Measurements from ENCODE around the gene FMR1.

The FMR1 gene

GRCh38 chrX:147950352-147950751 lies 38.6 kb downstream of the FMR1 start (continued):
- TF ChIP-seq HOXA7 (CRISPR knock-in tag; IDR thresholded peaks at IDR 0.05; ENCODE audit: borderline replicate concordance): no peak
- TF ChIP-seq BCL11B (tag by site-specific recombination; IDR thresholded peaks at IDR 0.05; ENCODE audit: low read depth): no peak
- no peak for TF ChIP-seq ZNF211 (tag by site-specific recombination; IDR thresholded peaks at IDR 0.05; ENCODE audit: low read depth)
- TF ChIP-seq ZNF747 (tag by site-specific recombination; IDR thresholded peaks at IDR 0.05): no peak
- TF ChIP-seq ZNF426 (tag by site-specific recombination; IDR thresholded peaks at IDR 0.05): no peak
- TF ChIP-seq ZBTB7A (tag by site-specific recombination; IDR thresholded peaks at IDR 0.05; ENCODE audit: low read depth): no peak

- Histone ChIP-seq H3K9me3 (ENCODE audit: control insufficient read depth, insufficient read depth, low read depth, low read length) (no peaks in the 10 kb centered on the region), H3K4me3 (ENCODE audit: low read depth, low read length) (no peak overlapping the region), H3K27ac (ENCODE audit: extremely low read depth, low read depth, low read length) (no peak overlapping the region), H3K4me1 (ENCODE audit: control insufficient read depth, insufficient read depth, low read length) (no peaks in the 10 kb centered on the region), H3K36me3 (ENCODE audit: control insufficient read depth in 2 of 2, insufficient read depth in 1 of 2, low read length in 2 of 2) (peaks cover 11 to 12% of the 10 kb centered on the region in 2 experiments; a peak in 2 of 3 replicates)
- CTCF ChIA-PET: no interaction called here
- TF ChIP-seq, protein P1, sequence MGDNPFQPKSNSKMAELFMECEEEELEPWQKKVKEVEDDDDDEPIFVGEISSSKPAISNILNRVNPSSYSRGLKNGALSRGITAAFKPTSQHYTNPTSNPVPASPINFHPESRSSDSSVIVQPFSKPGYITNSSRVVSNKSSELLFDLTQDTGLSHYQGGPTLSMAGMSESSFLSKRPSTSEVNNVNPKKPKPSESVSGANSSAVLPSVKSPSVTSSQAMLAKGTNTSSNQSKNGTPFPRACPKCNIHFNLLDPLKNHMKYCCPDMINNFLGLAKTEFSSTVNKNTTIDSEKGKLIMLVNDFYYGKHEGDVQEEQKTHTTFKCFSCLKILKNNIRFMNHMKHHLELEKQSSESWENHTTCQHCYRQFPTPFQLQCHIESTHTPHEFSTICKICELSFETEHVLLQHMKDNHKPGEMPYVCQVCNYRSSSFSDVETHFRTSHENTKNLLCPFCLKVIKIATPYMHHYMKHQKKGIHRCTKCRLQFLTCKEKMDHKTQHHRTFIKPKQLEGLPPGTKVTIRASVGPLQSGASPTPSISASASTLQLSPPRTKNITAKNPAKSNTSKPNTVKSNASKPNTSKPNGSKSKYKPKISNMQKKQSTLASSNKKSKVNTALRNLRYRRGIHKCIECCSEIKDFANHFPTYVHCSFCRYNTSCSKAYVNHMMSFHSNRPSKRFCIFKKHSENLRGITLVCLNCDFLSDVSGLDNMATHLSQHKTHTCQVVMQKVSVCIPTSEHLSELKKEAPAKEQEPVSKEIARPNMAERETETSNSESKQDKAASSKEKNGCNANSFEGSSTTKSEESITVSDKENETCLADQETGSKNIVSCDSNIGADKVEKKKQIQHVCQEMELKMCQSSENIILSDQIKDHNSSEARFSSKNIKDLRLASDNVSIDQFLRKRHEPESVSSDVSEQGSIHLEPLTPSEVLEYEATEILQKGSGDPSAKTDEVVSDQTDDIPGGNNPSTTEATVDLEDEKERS (tag by site-specific recombination; IDR thresholded peaks at IDR 0.05): no peak
- TF ChIP-seq ZNF626 (tag by site-specific recombination; IDR thresholded peaks at IDR 0.05): no peak
- POLR2A ChIA-PET: no interaction called here
These were observed 42.3 kb downstream of the FMR1 start for GRCh38 chrX:147953976-147954375.

DNA sequence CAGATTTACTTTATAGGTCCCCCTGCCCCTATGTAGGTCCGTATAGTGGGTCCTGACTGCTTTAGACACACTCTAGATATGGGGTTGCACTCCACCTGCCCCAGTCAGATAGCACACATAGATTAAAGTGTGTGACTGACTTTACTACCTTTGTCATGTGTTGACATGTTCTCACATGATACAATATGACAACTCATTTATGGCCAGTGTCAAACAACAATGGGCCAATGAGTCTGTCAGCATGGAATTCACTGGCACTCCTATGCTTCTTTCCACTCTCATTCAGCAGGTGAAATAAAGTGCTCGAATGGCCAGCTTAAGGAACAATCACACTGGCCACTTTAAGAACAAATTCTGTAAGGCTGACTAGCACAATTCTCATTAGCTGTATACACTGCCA lies 45.6 kb downstream of the FMR1 start:
- no peak for TF ChIP-seq ZNF544 (tag by site-specific recombination; IDR thresholded peaks at IDR 0.05)
- no peak for TF ChIP-seq ZBTB20 (tag by site-specific recombination; IDR thresholded peaks at IDR 0.05)
- no peak for TF ChIP-seq OVOL3 (tag by site-specific recombination; IDR thresholded peaks at IDR 0.05)
- CTCF ChIA-PET: no interaction called here
- Histone ChIP-seq H3K9me3 (ENCODE audit: control insufficient read depth, insufficient read depth, low read depth, low read length) (no peaks in the 10 kb centered on the region), H3K27ac (ENCODE audit: extremely low read depth, low read depth, low read length) (no peak overlapping the region), H3K4me1 (ENCODE audit: control insufficient read depth, insufficient read depth, low read length) (no peaks in the 10 kb centered on the region), H3K4me3 (ENCODE audit: low read depth, low read length) (no peak overlapping the region), H3K36me3 (ENCODE audit: control insufficient read depth in 2 of 2, insufficient read depth in 1 of 2, low read length in 2 of 2) (no peaks in the 10 kb centered on the region)
- POLR2A ChIA-PET: no interaction called here

DNA sequence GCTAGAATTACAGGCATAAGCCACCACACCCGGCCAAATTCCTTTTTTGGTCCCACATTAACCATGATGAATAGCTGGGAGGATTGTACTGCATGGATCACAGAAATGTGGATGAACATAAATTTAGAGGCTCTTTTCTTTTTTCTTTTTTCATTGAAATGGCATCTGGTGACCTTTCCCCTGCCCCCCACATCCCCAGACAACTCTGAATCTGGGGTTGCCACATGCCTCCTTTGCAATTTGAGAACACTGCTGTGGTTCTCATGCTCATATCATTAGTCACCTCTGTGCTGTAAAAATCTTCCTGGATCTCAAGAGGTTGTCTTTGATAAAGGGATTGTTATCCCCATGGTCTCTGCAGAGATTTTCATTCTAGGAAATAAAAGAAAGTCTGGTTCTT lies 46.6 kb downstream of the FMR1 start:
- H3K9me3 ChIP-seq (ENCODE audit: control insufficient read depth, insufficient read depth, low read depth, low read length): no peaks in the 10 kb centered on the region
- POLR2A ChIA-PET: no interaction called here
- TF ChIP-seq SP2 (tag by site-specific recombination; IDR thresholded peaks at IDR 0.05) (no peak), ZNF600 (tag by site-specific recombination; IDR thresholded peaks at IDR 0.05) (no peak), PRDM1 (tag by site-specific recombination; IDR thresholded peaks at IDR 0.05) (no peak), ZNF626 (tag by site-specific recombination; IDR thresholded peaks at IDR 0.05) (no peak), ZNF423 (tag by site-specific recombination; IDR thresholded peaks at IDR 0.05) (no peak), KLF16 (tag by site-specific recombination; IDR thresholded peaks at IDR 0.05) (no peak), GLIS1 (tag by site-specific recombination; IDR thresholded peaks at IDR 0.05) (no peak), ZNF701 (tag by site-specific recombination; IDR thresholded peaks at IDR 0.05) (no peak), BCL11B (tag by site-specific recombination; IDR thresholded peaks at IDR 0.05; ENCODE audit: low read depth) (no peak)
- TF ChIP-seq, protein P2, sequence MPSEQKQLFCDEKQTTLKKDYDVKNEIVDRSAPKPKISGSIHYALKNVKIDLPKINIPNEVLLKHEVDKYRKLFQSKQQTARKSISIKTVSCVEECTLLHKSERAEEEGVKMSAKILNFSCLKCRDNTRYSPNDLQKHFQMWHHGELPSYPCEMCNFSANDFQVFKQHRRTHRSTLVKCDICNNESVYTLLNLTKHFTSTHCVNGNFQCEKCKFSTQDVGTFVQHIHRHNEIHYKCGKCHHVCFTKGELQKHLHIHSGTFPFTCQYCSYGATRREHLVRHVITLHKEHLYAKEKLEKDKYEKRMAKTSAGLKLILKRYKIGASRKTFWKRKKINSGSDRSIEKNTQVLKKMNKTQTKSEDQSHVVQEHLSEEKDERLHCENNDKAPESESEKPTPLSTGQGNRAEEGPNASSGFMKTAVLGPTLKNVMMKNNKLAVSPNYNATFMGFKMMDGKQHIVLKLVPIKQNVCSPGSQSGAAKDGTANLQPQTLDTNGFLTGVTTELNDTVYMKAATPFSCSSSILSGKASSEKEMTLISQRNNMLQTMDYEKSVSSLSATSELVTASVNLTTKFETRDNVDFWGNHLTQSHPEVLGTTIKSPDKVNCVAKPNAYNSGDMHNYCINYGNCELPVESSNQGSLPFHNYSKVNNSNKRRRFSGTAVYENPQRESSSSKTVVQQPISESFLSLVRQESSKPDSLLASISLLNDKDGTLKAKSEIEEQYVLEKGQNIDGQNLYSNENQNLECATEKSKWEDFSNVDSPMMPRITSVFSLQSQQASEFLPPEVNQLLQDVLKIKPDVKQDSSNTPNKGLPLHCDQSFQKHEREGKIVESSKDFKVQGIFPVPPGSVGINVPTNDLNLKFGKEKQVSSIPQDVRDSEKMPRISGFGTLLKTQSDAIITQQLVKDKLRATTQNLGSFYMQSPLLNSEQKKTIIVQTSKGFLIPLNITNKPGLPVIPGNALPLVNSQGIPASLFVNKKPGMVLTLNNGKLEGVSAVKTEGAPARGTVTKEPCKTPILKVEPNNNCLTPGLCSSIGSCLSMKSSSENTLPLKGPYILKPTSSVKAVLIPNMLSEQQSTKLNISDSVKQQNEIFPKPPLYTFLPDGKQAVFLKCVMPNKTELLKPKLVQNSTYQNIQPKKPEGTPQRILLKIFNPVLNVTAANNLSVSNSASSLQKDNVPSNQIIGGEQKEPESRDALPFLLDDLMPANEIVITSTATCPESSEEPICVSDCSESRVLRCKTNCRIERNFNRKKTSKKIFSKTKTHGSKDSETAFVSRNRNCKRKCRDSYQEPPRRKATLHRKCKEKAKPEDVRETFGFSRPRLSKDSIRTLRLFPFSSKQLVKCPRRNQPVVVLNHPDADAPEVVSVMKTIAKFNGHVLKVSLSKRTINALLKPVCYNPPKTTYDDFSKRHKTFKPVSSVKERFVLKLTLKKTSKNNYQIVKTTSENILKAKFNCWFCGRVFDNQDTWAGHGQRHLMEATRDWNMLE (tag by site-specific recombination; conservative IDR thresholded peaks at IDR 0.05; ENCODE audit: low read depth): no peak
- H3K27ac ChIP-seq (ENCODE audit: extremely low read depth, low read depth, low read length): no peak overlapping the region
- no peaks in the 10 kb centered on the region for H3K4me1 ChIP-seq (ENCODE audit: control insufficient read depth, insufficient read depth, low read length)
- H3K4me3 ChIP-seq (ENCODE audit: low read depth, low read length): no peak overlapping the region
- no peaks in the 10 kb centered on the region for H3K36me3 ChIP-seq (ENCODE audit: control insufficient read depth in 2 of 2, insufficient read depth in 1 of 2, low read length in 2 of 2)
- CTCF ChIA-PET: no interaction called here

All from HEK293 (cell line).